ENCODE data around the gene ATOSB.

DNA sequence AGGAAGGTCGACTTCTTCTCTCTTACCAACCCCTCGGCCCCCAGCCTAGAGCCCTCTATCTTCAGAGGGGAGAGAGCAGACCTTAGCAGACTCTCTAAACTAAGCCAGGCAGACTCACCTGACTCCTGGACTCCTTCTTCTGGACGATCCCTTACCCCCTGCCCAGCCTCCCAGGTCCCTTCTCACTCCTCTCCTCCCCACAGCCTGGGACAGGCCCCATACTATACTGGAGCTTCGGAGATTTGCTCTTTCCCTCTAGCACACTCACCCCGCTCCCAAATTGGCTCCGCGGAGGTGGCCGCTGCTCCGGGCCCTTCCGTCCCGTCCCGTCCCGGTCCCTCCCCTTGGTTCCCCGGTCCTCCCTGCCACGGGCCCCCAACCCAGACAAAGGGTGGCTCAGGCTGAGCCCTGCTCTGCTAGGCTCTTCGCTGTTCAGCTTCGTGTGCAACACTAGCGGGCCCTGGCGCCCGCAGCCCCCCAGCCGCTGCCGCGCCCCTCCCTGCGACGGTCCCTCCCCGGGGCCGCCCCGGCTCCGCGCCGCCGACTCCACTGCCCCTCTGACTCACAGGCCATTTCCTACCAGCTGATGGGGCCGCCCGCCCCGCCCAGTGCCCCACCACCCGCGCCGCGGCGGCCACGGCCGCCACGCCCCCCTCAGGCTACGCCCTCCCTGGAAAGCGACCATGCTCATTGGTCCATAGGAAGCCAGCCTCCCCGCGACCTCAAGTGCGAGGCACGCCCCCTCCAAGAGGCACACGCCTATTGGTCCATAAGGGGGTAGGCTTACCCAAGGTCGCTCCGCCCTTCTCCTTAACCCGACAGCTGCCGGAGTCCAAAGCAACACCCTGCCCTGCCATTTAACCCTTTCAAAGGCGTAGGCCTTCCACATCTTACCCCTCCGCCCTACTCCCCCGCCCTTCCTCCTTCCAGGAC is 4.4 kb downstream of the ATOSB start:
- TF ChIP-seq CTCF (IDR thresholded peaks at IDR 0.05; ENCODE audit: borderline replicate concordance, extremely low read depth, low read length, poor library complexity, severe bottlenecking) (no peak), EZH2 (IDR thresholded peaks at IDR 0.05; ENCODE audit: borderline replicate concordance, low read depth, low read length, severe bottlenecking) (no peak)
